ENCODE results near the gene NHERF1. TPM values are rescaled to one million over a fixed set of nuclear protein-coding genes. Genes with fewer than 3 reads are reported as not detected.

Gene NHERF1
- total RNA-seq, 5 donors from 2014 or later (not counting 1 experiment from before 2014, with no cell fraction given), result 104 to 260 (median 223) TPM

- peaks cover 36% of the 10 kb centered on the region for H3K36me3 Mint-ChIP-seq
- peaks cover 0 to 9% (median 0%) of the 10 kb centered on the region in 3 donors for H3K4me1 Mint-ChIP-seq
- no peaks in the 10 kb centered on the region for H3K27me3 ChIP-seq (replicated peaks in 1 of 2; ENCODE audit: control insufficient read depth in 2 of 2, extremely low read depth in 1 of 2, insufficient read depth in 2 of 2, low read length in 1 of 2)
- ChIA-PET CTCF (no interaction called here), POLR2A (no interaction called here)
- ATAC-seq (replicated peaks in 1 of 4) (no peak), DNase-seq (no peak)
- H3K9me3 Mint-ChIP-seq, result no peaks in the 10 kb centered on the region
- H3K4me3 Mint-ChIP-seq, result no peak overlapping the region
- no peak overlapping the region for H3K27ac Mint-ChIP-seq
- WGBS (ENCODE audit: insufficient coverage), result 93% methylated on average over 3 of the region's 10 CpGs
- H3K27ac ChIP-seq (ENCODE audit: low read length), result no peak overlapping the region
- peaks cover 18 to 51% of the 10 kb centered on the region in 2 donors for H3K36me3 ChIP-seq (ENCODE audit: control insufficient read depth in 2 of 2, extremely low read depth in 1 of 2, insufficient read depth in 1 of 2, low read length in 1 of 2)
- no peaks in the 10 kb centered on the region for H3K27me3 Mint-ChIP-seq
- H3K9me3 ChIP-seq, result no peaks in the 10 kb centered on the region
- no peaks in the 10 kb centered on the region for H3K4me1 ChIP-seq (ENCODE audit: control insufficient read depth in 1 of 2, extremely low read depth in 1 of 2, insufficient read depth in 2 of 2, low read length in 2 of 2)
- H3K4me3 ChIP-seq (ENCODE audit: control insufficient read depth in 1 of 2, extremely low read depth in 1 of 2, low read length in 1 of 2), result no peak overlapping the region
Measured at GRCh38 chr17:74806334-74806733, 57.9 kb downstream of the NHERF1 start.

- no peaks in the 10 kb centered on the region for H3K9me3 ChIP-seq
- no peak overlapping the region for H3K4me3 ChIP-seq (ENCODE audit: control insufficient read depth in 1 of 2, extremely low read depth in 1 of 2, low read length in 1 of 2)
- no peak overlapping the region for H3K27ac ChIP-seq (ENCODE audit: low read length)
- H3K27ac Mint-ChIP-seq, result no peak overlapping the region
- peaks cover 12 to 49% of the 10 kb centered on the region in 2 donors for H3K36me3 ChIP-seq (ENCODE audit: control insufficient read depth in 2 of 2, extremely low read depth in 1 of 2, insufficient read depth in 1 of 2, low read length in 1 of 2)
- no peaks in the 10 kb centered on the region for H3K9me3 Mint-ChIP-seq
- peaks cover 0 to 9% (median 0%) of the 10 kb centered on the region in 3 donors for H3K4me1 Mint-ChIP-seq
- DNase-seq (no peak), ATAC-seq (replicated peaks in 1 of 4) (no peak)
- WGBS (ENCODE audit: insufficient coverage), result 96% methylated on average over 9 of the region's 13 CpGs
- CTCF ChIA-PET, result interaction anchor here in 1 of 2 donors (0.6 kb wide), 1 partner anchor 12 kb away, joined by 4 read pairs; no protein-coding TSS in a partner anchor
- H3K4me1 ChIP-seq (ENCODE audit: control insufficient read depth in 1 of 2, extremely low read depth in 1 of 2, insufficient read depth in 2 of 2, low read length in 2 of 2), result no peaks in the 10 kb centered on the region
- peaks cover 32% of the 10 kb centered on the region for H3K36me3 Mint-ChIP-seq
- POLR2A ChIA-PET, result no interaction called here
- H3K4me3 Mint-ChIP-seq, result no peak overlapping the region
- H3K27me3 Mint-ChIP-seq, result no peaks in the 10 kb centered on the region
- no peaks in the 10 kb centered on the region for H3K27me3 ChIP-seq (replicated peaks in 1 of 2; ENCODE audit: control insufficient read depth in 2 of 2, extremely low read depth in 1 of 2, insufficient read depth in 2 of 2, low read length in 1 of 2)
Measured at GRCh38 chr17:74807441-74807840, 59.0 kb downstream of the NHERF1 start.

- Mint-ChIP-seq H3K4me1 (peaks cover 0 to 9% (median 0%) of the 10 kb centered on the region in 3 donors), H3K4me3 (no peak overlapping the region), H3K36me3 (peaks cover 29% of the 10 kb centered on the region), H3K27me3 (no peaks in the 10 kb centered on the region), H3K27ac (no peak overlapping the region), H3K9me3 (no peaks in the 10 kb centered on the region)
- Histone ChIP-seq H3K27me3 (replicated peaks in 1 of 2; ENCODE audit: control insufficient read depth in 2 of 2, extremely low read depth in 1 of 2, insufficient read depth in 2 of 2, low read length in 1 of 2) (no peaks in the 10 kb centered on the region), H3K27ac (ENCODE audit: low read length) (no peak overlapping the region), H3K9me3 (no peaks in the 10 kb centered on the region), H3K36me3 (ENCODE audit: control insufficient read depth in 2 of 2, extremely low read depth in 1 of 2, insufficient read depth in 1 of 2, low read length in 1 of 2) (peaks cover 12 to 53% of the 10 kb centered on the region in 2 donors), H3K4me1 (ENCODE audit: control insufficient read depth in 1 of 2, extremely low read depth in 1 of 2, insufficient read depth in 2 of 2, low read length in 2 of 2) (no peaks in the 10 kb centered on the region), H3K4me3 (ENCODE audit: control insufficient read depth in 1 of 2, extremely low read depth in 1 of 2, low read length in 1 of 2) (no peak overlapping the region)
- ChIA-PET POLR2A (no interaction called here), CTCF (interaction anchor here in 1 of 2 donors (0.5 kb wide), 1 partner anchor 150 kb away, joined by 10 read pairs; no protein-coding TSS in a partner anchor)
- DNase-seq (no peak), ATAC-seq (replicated peaks in 1 of 4) (no peak)
- WGBS (ENCODE audit: insufficient coverage), result 20% methylated on average over 2 of the region's 6 CpGs
Measured at GRCh38 chr17:74807925-74808324, 59.5 kb downstream of the NHERF1 start.

DNA sequence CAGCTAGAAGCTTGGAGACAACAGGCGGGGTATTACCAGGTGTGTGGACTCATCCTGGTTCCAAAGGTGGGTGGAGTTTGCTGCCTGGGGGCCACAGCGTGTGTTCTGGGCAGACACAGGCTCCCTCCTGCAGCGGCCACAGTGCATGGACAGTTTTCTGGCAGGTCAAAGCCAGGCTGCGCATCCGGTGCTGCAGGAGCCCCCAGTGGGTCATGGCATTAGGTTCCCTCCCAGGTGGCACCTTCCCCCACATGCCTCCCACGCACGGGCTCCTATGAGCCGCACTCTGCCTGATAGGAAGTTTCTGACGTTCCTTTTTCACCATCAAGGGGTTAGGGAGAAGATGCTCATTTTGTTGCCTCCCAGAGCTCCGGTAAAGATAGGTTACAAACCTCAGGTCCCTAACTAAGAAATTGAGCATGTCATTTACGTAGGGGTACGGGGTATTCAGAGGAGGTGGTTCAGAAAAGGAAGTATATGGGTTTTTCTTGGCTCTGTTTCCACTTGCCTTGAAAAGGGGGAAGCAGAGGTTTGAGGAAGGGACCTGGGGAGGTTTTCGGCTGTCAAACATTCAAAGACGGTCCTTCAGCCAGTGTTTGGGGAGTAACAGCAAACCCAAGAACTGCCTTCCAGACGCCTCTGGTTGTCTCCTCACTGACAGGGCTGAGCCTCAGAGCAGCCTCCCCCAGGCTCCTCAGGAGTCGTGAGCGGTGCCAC lies 60.4 kb downstream of the NHERF1 start:
- no peak for ATAC-seq (replicated peaks in 1 of 4)
- no peak overlapping the region for H3K27ac ChIP-seq (ENCODE audit: low read length)
- H3K36me3 Mint-ChIP-seq, result peaks cover 26% of the 10 kb centered on the region

DNA sequence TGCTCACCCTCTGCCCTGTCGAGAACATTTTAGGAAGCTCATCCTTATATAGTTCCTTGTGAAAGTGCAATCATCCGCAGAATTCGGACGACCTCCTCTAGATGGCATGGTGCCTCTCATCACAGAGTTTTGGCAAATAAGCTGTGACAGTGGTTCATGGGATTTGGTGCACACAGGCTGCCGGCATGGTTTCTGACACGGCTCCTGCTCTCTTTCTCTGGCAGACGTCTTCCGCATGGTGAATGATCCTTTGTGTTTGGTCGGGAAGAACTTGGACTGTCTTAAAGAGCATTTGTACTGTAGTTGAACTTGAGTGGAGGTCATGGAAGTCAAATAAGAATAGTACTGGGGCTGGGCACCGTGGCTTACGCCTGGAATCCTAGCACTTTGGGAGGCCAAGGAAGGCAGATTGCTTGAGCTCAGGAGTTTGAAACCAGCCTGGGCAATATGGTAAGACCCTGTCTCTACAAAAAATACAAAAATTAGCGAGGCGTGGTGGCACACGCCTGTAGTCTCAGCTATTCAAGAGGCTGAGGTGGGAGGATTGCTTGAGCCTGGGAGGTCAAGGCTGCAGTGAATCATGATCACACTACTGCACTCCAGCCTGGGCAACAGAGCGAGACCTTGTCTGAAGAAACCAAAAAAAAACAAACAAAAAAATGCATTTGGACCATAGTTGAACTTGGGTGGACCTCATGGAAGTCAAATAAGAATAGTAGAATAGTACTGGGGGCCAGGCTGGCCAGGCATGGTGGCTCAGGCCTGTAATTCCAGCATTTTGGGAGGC lies 62.5 kb downstream of the NHERF1 start:
- Histone ChIP-seq H3K27me3 (replicated peaks in 1 of 2; ENCODE audit: control insufficient read depth in 2 of 2, extremely low read depth in 1 of 2, insufficient read depth in 2 of 2, low read length in 1 of 2) (no peaks in the 10 kb centered on the region), H3K9me3 (no peaks in the 10 kb centered on the region), H3K27ac (ENCODE audit: low read length) (no peak overlapping the region), H3K4me1 (ENCODE audit: control insufficient read depth in 1 of 2, extremely low read depth in 1 of 2, insufficient read depth in 2 of 2, low read length in 2 of 2) (no peaks in the 10 kb centered on the region), H3K36me3 (ENCODE audit: control insufficient read depth in 2 of 2, extremely low read depth in 1 of 2, insufficient read depth in 1 of 2, low read length in 1 of 2) (peaks cover 9 to 41% of the 10 kb centered on the region in 2 donors), H3K4me3 (ENCODE audit: control insufficient read depth in 1 of 2, extremely low read depth in 1 of 2, low read length in 1 of 2) (no peak overlapping the region)
- ChIA-PET POLR2A (no interaction called here), CTCF (interaction anchor here in 1 of 2 donors (0.5 to 0.6 kb wide), 2 partner anchors 153 to 190 kb away, joined by 3 to 7 read pairs; no protein-coding TSS in a partner anchor)
- DNase-seq (no peak), ATAC-seq (replicated peaks in 1 of 4) (no peak)
- Mint-ChIP-seq H3K9me3 (no peaks in the 10 kb centered on the region), H3K27me3 (no peaks in the 10 kb centered on the region), H3K4me3 (no peak overlapping the region), H3K27ac (no peak overlapping the region), H3K36me3 (peaks cover 27% of the 10 kb centered on the region), H3K4me1 (peaks cover 0 to 4% (median 0%) of the 10 kb centered on the region in 3 donors)
- WGBS (ENCODE audit: insufficient coverage), result 94% methylated on average over 9 of the region's 15 CpGs

More for the DNA sequence above, 60.4 kb downstream of the NHERF1 start:
- DNase-seq, result no peak
- no peak overlapping the region for H3K4me3 Mint-ChIP-seq
- peaks cover 0 to 9% (median 0%) of the 10 kb centered on the region in 3 donors for H3K4me1 Mint-ChIP-seq
- H3K27me3 Mint-ChIP-seq, result no peaks in the 10 kb centered on the region
- H3K36me3 ChIP-seq (ENCODE audit: control insufficient read depth in 2 of 2, extremely low read depth in 1 of 2, insufficient read depth in 1 of 2, low read length in 1 of 2), result peaks cover 9 to 54% of the 10 kb centered on the region in 2 donors
- no peaks in the 10 kb centered on the region for H3K27me3 ChIP-seq (replicated peaks in 1 of 2; ENCODE audit: control insufficient read depth in 2 of 2, extremely low read depth in 1 of 2, insufficient read depth in 2 of 2, low read length in 1 of 2)
- ChIA-PET CTCF (no interaction called here), POLR2A (no interaction called here)
- H3K4me3 ChIP-seq (ENCODE audit: control insufficient read depth in 1 of 2, extremely low read depth in 1 of 2, low read length in 1 of 2), result no peak overlapping the region
- H3K9me3 ChIP-seq, result no peaks in the 10 kb centered on the region
- H3K27ac Mint-ChIP-seq, result no peak overlapping the region
- no peaks in the 10 kb centered on the region for H3K4me1 ChIP-seq (ENCODE audit: control insufficient read depth in 1 of 2, extremely low read depth in 1 of 2, insufficient read depth in 2 of 2, low read length in 2 of 2)
- 81% methylated on average over 11 of the region's 17 CpGs for WGBS (ENCODE audit: insufficient coverage)
- H3K9me3 Mint-ChIP-seq, result no peaks in the 10 kb centered on the region

DNA sequence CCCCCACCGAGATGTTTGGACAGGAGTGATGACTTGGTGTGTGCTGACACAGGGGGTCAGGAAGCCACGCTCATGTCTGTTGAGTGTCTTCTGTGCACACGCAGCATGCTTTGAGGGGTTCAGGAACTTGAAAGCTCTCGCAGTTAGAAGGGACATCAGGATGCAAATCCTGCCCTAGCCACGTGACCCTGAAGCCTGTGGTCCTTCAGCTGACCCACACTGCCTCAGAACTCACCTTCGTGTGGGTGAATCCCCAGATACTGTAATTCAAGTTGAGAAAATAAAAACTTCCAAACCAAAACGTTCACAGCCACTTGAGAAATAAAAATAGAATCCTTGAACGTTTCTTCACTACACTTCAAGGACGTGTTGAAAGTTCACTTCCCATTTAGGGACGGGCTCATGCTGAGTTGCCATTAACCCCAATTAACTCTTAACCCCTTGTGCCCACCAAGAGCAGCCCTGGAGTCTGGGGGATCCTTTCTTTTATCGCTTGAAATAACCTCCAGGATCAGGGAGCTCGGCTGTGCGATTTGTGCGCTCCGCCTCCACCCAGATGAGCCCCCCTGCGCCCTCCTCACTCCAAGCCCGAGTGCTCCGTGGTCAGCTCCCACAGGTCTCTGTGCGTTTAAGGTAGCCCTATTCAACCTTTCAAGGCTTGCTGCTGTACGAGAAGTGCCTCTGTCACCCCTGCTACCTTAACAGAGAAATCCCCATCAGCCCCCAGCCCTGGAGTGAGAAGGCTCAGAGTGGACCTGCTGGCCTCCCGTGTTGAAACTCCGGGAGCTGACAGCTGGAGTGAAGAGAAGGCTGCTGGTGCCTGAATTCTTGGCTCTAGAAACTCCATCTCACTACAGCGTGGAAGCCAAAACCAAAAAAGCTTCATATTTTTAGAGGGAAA lies 63.9 kb downstream of the NHERF1 start:
- peaks cover 2 to 40% of the 10 kb centered on the region in 2 donors for H3K36me3 ChIP-seq (ENCODE audit: control insufficient read depth in 2 of 2, extremely low read depth in 1 of 2, insufficient read depth in 1 of 2, low read length in 1 of 2)
- no peaks in the 10 kb centered on the region for H3K27me3 ChIP-seq (replicated peaks in 1 of 2; ENCODE audit: control insufficient read depth in 2 of 2, extremely low read depth in 1 of 2, insufficient read depth in 2 of 2, low read length in 1 of 2)
- ChIA-PET CTCF (no interaction called here), POLR2A (no interaction called here)
- H3K27me3 Mint-ChIP-seq, result no peaks in the 10 kb centered on the region
- H3K4me3 Mint-ChIP-seq, result no peak overlapping the region
- no peaks in the 10 kb centered on the region for H3K4me1 ChIP-seq (ENCODE audit: control insufficient read depth in 1 of 2, extremely low read depth in 1 of 2, insufficient read depth in 2 of 2, low read length in 2 of 2)
- H3K4me1 Mint-ChIP-seq, result peaks cover 0 to 4% (median 0%) of the 10 kb centered on the region in 3 donors
- H3K27ac Mint-ChIP-seq, result no peak overlapping the region
- ATAC-seq (replicated peaks in 1 of 4), result no peak
- DNase-seq, result no peak
- H3K4me3 ChIP-seq (ENCODE audit: control insufficient read depth in 1 of 2, extremely low read depth in 1 of 2, low read length in 1 of 2), result no peak overlapping the region
- WGBS (ENCODE audit: insufficient coverage), result 87% methylated on average over 18 of the region's 23 CpGs
- no peaks in the 10 kb centered on the region for H3K9me3 ChIP-seq
- H3K9me3 Mint-ChIP-seq, result no peaks in the 10 kb centered on the region
- peaks cover 37% of the 10 kb centered on the region for H3K36me3 Mint-ChIP-seq
- H3K27ac ChIP-seq (ENCODE audit: low read length), result no peak overlapping the region
